Urinary bladder (tissue), 4 donors: ENCODE results near the gene GALNT17. TPM values are rescaled to one million over a fixed set of nuclear protein-coding genes. Genes with fewer than 3 reads are reported as not detected.

ENCODE experiments used
- DNase-seq: peaks from one replicate; pipeline ENCODE4 v3.0.0-alpha.2; 2015; ENCODE audit errors: extremely low spot score
- H3K27ac ChIP-seq: one replicate; pipeline ENCODE4 v1.5.1; 2013; ENCODE audit warnings: low read depth, mild to moderate bottlenecking, moderate library complexity
- H3K36me3 ChIP-seq: one replicate; pipeline ENCODE4 v1.6.1; 2013; ENCODE audit warnings: mild to moderate bottlenecking, moderate library complexity; ENCODE audit not compliant: insufficient read depth
- H3K4me1 ChIP-seq: one replicate; pipeline ENCODE4 v1.6.1; 2013; ENCODE audit warnings: mild to moderate bottlenecking, moderate library complexity; ENCODE audit not compliant: insufficient read depth
- H3K4me3 ChIP-seq: one replicate; pipeline ENCODE4 v1.5.1; 2013; ENCODE audit warnings: low read depth, low read length
- WGBS: extraction: QIAGEN DNeasy Blood & Tissue Kit; methylation state at CpG from one replicate; pipeline ENCODE4 v1.1.7; 2013; 5-methylcytosine and 5-hydroxymethylcytosine counted together
- polyA plus RNA-seq: library from polyadenylated mRNA; stranded (reverse); fragments of 200-250 nt; gene quantifications from one replicate; pipeline ENCODE4 v1.2.3, GENCODE V29; 2013
- total RNA-seq: library from RNA; depleted of rRNA; stranded (reverse); fragments of >200 nt; gene quantifications from one replicate; pipeline ENCODE4 v1.2.3, GENCODE V29; 2014
- donor health status: healthy with polysubstance abuse.
- donor health status: healthy.

The GALNT17 gene
- total and polyA plus RNA-seq, 2 donors = 27.0 to 45.8 TPM

GRCh38 chr7:71538210-71538609 lies 406.3 kb downstream of the GALNT17 start:
- WGBS = 38% methylated on average over 11 of the region's 11 CpGs
- peak; percentile 2 for DNase-seq
- Histone ChIP-seq H3K4me3 (no peak overlapping the region), H3K4me1 (no peaks in the 10 kb centered on the region), H3K27ac (no peak overlapping the region), H3K36me3 (no peaks in the 10 kb centered on the region)

GRCh38 chr7:71539615-71540014 lies 407.7 kb downstream of the GALNT17 start:
- H3K36me3 ChIP-seq = no peaks in the 10 kb centered on the region
- no peak for DNase-seq
- no peak overlapping the region for H3K4me3 ChIP-seq
- H3K27ac ChIP-seq = no peak overlapping the region
- H3K4me1 ChIP-seq = no peaks in the 10 kb centered on the region
- WGBS = 90% methylated on average over 4 of the region's 4 CpGs

GRCh38 chr7:71541707-71542353 lies 409.9 kb downstream of the GALNT17 start:
- no peak overlapping the region for H3K27ac ChIP-seq
- DNase-seq = no peak
- no peaks in the 10 kb centered on the region for H3K4me1 ChIP-seq
- no peaks in the 10 kb centered on the region for H3K36me3 ChIP-seq
- no peak overlapping the region for H3K4me3 ChIP-seq
- WGBS = 76% methylated on average over 11 of the region's 11 CpGs

DNA sequence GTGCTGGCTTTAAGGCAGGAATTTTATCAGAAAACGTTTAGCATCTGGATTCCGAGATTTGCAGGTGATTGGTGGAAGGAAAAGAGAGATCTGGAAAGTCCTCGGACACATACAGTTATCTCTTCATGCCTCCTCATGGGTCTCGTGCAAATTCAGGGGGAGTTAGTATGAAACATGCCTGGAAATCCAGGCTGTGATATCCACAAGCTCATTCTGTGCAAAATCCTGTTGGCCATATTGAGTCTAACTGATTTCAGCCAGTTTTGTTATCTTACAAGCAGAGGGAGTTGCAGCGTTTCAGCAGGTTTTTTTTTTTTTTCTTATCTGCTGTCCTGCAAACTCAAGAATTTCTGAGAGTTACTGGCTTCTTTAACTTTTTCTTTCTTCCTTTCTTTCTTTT lies 411.5 kb downstream of the GALNT17 start:
- no peak overlapping the region for H3K27ac ChIP-seq
- DNase-seq = no peak

DNA sequence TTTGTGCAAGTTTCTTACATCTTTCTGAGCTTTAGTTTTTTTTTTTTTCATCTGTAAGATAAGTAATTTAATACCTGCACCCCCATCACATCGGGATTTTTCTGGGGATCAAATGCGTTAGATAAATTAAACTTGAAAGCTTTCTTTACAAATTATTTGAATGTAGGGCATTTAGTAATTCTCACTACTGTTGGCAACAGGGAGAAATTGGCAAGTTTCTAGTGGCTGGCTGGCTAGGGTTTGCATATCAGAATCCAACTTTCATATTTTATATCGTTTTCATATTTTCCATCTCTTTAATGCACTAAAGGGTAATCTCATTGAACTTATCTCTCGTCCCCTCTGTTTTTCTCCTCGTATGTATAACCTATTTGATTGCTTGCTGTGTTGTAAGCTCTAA lies 412.9 kb downstream of the GALNT17 start:
- Histone ChIP-seq H3K27ac (no peak overlapping the region), H3K36me3 (no peaks in the 10 kb centered on the region), H3K4me3 (no peak overlapping the region), H3K4me1 (no peaks in the 10 kb centered on the region)
- 60% methylated on average over 5 of the region's 5 CpGs for WGBS
- no peak for DNase-seq

More for the DNA sequence above, 411.5 kb downstream of the GALNT17 start:
- WGBS = 16% methylated on average over 5 of the region's 5 CpGs
- H3K36me3 ChIP-seq = no peaks in the 10 kb centered on the region
- no peak overlapping the region for H3K4me3 ChIP-seq
- H3K4me1 ChIP-seq = no peaks in the 10 kb centered on the region

GRCh38 chr7:71547426-71547825 lies 415.5 kb downstream of the GALNT17 start:
- no peak overlapping the region for H3K27ac ChIP-seq
- WGBS = 96% methylated on average over 6 of the region's 6 CpGs
- no peak overlapping the region for H3K4me3 ChIP-seq
- H3K4me1 ChIP-seq = no peaks in the 10 kb centered on the region
- no peaks in the 10 kb centered on the region for H3K36me3 ChIP-seq
- DNase-seq = no peak

GRCh38 chr7:71548746-71549145 lies 416.8 kb downstream of the GALNT17 start:
- Histone ChIP-seq H3K27ac (no peak overlapping the region), H3K4me3 (no peak overlapping the region), H3K4me1 (no peaks in the 10 kb centered on the region), H3K36me3 (no peaks in the 10 kb centered on the region)
- no peak for DNase-seq
- 81% methylated on average over 3 of the region's 3 CpGs for WGBS

GRCh38 chr7:71553306-71553705 lies 421.4 kb downstream of the GALNT17 start:
- no peaks in the 10 kb centered on the region for H3K4me1 ChIP-seq
- H3K4me3 ChIP-seq = no peak overlapping the region
- no peaks in the 10 kb centered on the region for H3K36me3 ChIP-seq
- no peak for DNase-seq
- H3K27ac ChIP-seq = no peak overlapping the region
- WGBS = 31% methylated on average over 1 of the region's 1 CpG

- 88% methylated on average over 8 of the region's 8 CpGs for WGBS
- H3K27ac ChIP-seq = no peak overlapping the region
- no peak overlapping the region for H3K4me3 ChIP-seq
- no peaks in the 10 kb centered on the region for H3K4me1 ChIP-seq
- no peak for DNase-seq
- H3K36me3 ChIP-seq = no peaks in the 10 kb centered on the region
These were observed 423.8 kb downstream of the GALNT17 start for GRCh38 chr7:71555758-71556157.

DNA sequence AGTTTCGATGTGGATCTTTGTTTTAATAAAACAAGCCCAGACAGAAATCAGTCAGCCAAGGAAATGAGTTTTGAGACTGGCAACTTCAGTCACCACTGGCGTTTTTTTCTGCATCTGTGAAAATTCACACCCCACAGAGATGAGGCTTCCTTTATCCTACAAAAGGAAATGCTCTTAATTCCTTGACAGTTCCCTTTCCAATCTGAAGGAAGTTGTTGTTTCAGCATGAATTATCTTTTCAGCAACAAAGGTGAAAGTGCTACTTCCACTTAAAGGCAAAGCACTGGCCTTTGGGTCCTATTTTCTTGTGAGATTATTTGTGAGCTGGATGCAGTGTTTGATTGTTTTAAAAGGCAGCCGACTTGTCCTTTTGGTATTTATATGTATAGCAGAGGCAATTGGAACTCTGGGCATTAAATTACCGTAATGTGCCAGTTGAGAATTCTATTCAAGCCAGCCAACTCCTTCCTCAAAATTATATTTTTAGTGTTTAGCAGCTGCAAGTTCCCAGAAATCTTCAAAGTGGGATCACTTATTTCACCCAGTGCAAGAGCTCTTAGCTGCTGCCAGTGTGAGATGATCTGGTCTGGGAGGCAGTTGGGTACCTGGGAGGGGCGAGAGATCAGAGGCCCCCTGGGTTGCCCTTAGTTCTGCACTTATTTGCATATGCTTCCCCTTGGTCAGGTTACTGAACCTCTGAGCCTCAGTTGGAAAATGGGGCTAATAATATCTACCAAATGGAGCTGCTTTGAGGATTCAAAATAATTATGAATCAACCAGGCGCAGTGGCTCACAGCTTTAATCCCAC lies 427.1 kb downstream of the GALNT17 start:
- H3K36me3 ChIP-seq = no peaks in the 10 kb centered on the region
- no peak overlapping the region for H3K4me3 ChIP-seq
- WGBS = 63% methylated on average over 6 of the region's 6 CpGs
- DNase-seq = no peak
- no peaks in the 10 kb centered on the region for H3K4me1 ChIP-seq
- no peak overlapping the region for H3K27ac ChIP-seq

- H3K27ac ChIP-seq = no peak overlapping the region
- WGBS = 63% methylated on average over 10 of the region's 10 CpGs
- H3K4me3 ChIP-seq = no peak overlapping the region
- H3K36me3 ChIP-seq = no peaks in the 10 kb centered on the region
- no peak for DNase-seq
- no peaks in the 10 kb centered on the region for H3K4me1 ChIP-seq
These were observed 428.5 kb downstream of the GALNT17 start for GRCh38 chr7:71560354-71560995.

DNA sequence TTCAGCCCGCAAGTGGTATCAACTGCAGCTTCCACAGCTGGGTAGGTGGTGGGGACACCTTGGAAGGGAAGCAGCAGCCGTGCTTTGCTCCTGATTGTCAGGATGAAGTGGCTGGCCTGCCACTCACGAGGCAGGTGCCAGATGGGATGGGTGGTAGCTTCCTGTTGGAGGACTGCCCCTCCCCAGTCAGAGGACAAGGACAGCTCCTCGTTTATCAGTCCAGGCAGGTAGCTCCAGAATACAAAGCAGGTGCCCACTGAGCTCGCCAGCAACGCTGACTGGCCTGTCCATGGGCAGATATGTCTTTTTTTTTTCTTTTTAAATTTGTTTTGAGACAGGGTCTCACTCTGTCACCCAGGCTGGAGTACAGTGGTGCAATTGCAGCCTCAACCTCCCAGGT lies 431.3 kb downstream of the GALNT17 start:
- DNase-seq = no peak
- no peaks in the 10 kb centered on the region for H3K36me3 ChIP-seq
- no peaks in the 10 kb centered on the region for H3K4me1 ChIP-seq
- WGBS = 81% methylated on average over 6 of the region's 6 CpGs
- no peak overlapping the region for H3K4me3 ChIP-seq
- H3K27ac ChIP-seq = no peak overlapping the region

GRCh38 chr7:71566376-71566775 lies 434.4 kb downstream of the GALNT17 start:
- WGBS = 85% methylated on average over 8 of the region's 8 CpGs
- Histone ChIP-seq H3K27ac (no peak overlapping the region), H3K4me3 (no peak overlapping the region), H3K4me1 (no peaks in the 10 kb centered on the region), H3K36me3 (no peaks in the 10 kb centered on the region)
- DNase-seq = no peak

DNA sequence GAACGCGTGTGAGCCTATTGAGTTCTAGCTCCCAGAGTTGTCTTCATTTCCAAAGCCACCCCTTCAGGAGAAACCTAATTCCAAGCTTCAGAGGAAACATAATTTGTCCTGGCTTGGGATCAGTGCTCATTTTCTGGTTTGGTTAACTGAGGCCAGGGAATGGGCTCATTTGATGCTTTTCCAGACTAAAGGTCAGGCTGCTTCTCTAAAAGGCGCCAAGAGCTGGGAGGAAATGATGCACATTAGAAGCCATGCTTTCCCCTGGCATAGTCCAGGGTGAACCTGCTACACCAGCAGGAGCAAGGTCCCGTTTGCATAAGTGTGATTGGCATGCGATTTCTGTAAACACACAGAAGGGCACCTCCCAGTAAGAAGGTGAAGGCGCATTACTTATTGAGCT lies 435.0 kb downstream of the GALNT17 start:
- DNase-seq = no peak
- 91% methylated on average over 6 of the region's 6 CpGs for WGBS
- Histone ChIP-seq H3K36me3 (no peaks in the 10 kb centered on the region), H3K4me1 (no peaks in the 10 kb centered on the region), H3K4me3 (no peak overlapping the region), H3K27ac (no peak overlapping the region)
